HG02571 (cell line): Measurements from ENCODE around the gene RAB4B.
"Not testable (repeated sequence)": the region's sequence is repeated elsewhere in the genome, so short reads cannot be mapped to it uniquely, and the experiment has no call there.

Experiments
- ATAC-seq: cut with Tn5 transposase; IDR thresholded peaks from one replicate; pipeline ENCODE4 v1.9.1; 2021; ENCODE audit warnings: mild to moderate bottlenecking, moderate library complexity; ENCODE audit not compliant: unreplicated experiment

Gene RAB4B

DNA sequence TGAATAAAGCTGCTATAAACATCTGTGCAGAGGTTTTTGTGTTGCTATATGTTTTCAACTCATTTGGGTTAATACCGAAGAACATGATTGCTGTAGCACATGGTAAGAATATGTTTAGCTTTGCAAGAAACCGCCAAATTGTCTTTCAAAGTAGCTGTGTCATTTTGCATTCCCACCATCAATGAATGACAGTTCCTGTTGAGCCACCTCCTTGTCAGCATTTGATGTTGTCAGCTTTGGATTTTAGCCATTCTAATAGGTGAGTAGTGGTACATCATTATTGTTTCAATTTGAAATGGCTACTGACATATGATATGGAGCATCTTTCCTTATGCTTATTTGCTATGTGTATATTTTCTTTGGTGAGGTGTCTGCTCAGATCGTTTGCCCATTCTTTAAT lies 64.0 kb downstream of the RAB4B start:
- not testable (repeated sequence) for ATAC-seq

- not testable (repeated sequence) for ATAC-seq
Measured at GRCh38 chr19:40842997-40843652, 65.1 kb downstream of the RAB4B start.

- ATAC-seq, result not testable (repeated sequence)
Measured at GRCh38 chr19:40843653-40844052, 65.6 kb downstream of the RAB4B start.
